ENCODE measurements around the gene SLC30A5. TPM values are rescaled to one million over a fixed set of nuclear protein-coding genes. Genes with fewer than 3 reads are reported as not detected.
"Not testable (repeated sequence)": the region's sequence is repeated elsewhere in the genome, so short reads cannot be mapped to it uniquely, and the experiment has no call there.

The SLC30A5 gene
- total and polyA plus RNA-seq, 2 donors (not counting 1 experiment from before 2014, with no cell fraction given) = 12.5 to 35.8 TPM

DNA sequence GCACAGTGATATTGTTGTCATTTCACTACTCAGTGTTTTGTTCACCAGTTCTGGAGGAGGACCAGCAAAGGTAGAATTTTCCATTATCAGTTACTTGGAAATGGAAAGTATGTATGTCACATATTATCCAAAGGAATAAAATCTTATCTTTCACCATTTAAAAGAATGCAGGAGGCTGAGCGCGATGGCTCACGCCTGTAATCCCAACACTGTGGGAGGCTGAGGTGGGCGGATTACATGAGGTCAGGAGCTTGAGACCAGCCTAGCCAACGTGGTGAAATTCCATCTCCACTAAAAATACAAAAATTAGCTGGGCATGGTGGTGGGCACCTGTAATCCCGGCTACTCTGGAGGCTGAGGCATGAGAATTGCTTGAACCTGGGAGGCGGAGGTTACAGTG lies 14.6 kb downstream of the SLC30A5 start:
- H3K79me2 ChIP-seq (ENCODE audit: control insufficient read depth, insufficient read depth, low read length); H3K9me3 Mint-ChIP-seq (ENCODE audit: insufficient read depth); H2AFZ ChIP-seq (ENCODE audit: insufficient read depth, low read depth, low read length, poor library complexity, severe bottlenecking); H4K20me1 ChIP-seq (ENCODE audit: control insufficient read depth, insufficient read depth, low read length, poor library complexity, severe bottlenecking); H3K27me3 ChIP-seq (replicated peaks in 1 of 4; ENCODE audit: control extremely low read depth in 1 of 4, control insufficient read depth in 3 of 4, insufficient read depth in 4 of 4, low read length in 3 of 4); POLR2A ChIA-PET; H3K4me3 Mint-ChIP-seq; H3K27me3 Mint-ChIP-seq; H3K9ac ChIP-seq (ENCODE audit: low read length); H3K4me3 ChIP-seq (ENCODE audit: control extremely low read depth in 1 of 5, extremely low read depth in 1 of 5, insufficient read depth in 1 of 5, low read depth in 2 of 5, low read length in 4 of 5); DNase-seq; H3K4me2 ChIP-seq (replicated peaks; ENCODE audit: low read depth, low read length, poor library complexity, severe bottlenecking); ATAC-seq (ENCODE audit: low read depth); H3K27ac Mint-ChIP-seq; H3K27ac ChIP-seq (ENCODE audit: low read length in 2 of 2); H3K9me3 ChIP-seq (ENCODE audit: control extremely low read depth in 1 of 3, control insufficient read depth in 2 of 3, insufficient read depth in 1 of 3, low read length in 2 of 3): not testable (repeated sequence)
- H3K4me1 Mint-ChIP-seq = peaks cover 18% of the 10 kb centered on the region
- peaks cover 8 to 16% of the 10 kb centered on the region in 2 donors for H3K4me1 ChIP-seq (ENCODE audit: control insufficient read depth in 2 of 2, insufficient read depth in 2 of 2, low read length in 2 of 2)
- CTCF ChIA-PET = interaction anchor here (3.1 kb wide), 1 partner anchor 15 kb away, joined by 14 read pairs; the partner anchor contains the start of gene SLC30A5
- 80% methylated on average over 1 of the region's 7 CpGs for WGBS (ENCODE audit: insufficient coverage)
- peaks cover 16 to 52% of the 10 kb centered on the region in 2 experiments for H3K36me3 ChIP-seq (replicated peaks in 1 of 2; ENCODE audit: control extremely low read depth in 1 of 2, control insufficient read depth in 1 of 2, extremely low read depth in 1 of 2, insufficient read depth in 2 of 2, low read length in 1 of 2)
- intact Hi-C loops (cut with micrococcal nuclease) = loop anchor here (5.0 kb wide), 1 partner anchor 109 kb away; a partner anchor contains a TSS

DNA sequence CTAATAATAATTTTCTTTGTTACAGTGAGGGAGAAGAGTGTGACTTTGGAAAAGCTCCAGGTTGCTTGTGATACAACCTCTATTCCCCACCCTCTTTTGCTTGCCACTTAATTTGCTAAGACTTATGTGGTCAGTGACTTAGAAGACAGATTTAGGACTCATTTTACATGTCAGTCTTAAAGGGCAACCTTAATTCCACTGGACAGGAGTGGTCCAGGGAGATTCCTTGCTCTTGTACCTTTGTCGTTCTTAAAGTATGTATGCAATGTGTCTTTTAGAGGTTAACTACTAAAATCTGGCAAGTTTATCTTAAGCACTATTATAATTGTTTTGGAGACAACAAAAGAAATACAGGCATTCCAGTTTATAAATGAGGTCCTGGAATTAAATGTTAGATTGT lies 20.0 kb downstream of the SLC30A5 start:
- Histone ChIP-seq H3K9me3 (ENCODE audit: control extremely low read depth in 1 of 3, control insufficient read depth in 2 of 3, insufficient read depth in 1 of 3, low read length in 2 of 3) (no peaks in the 10 kb centered on the region), H3K4me2 (replicated peaks; ENCODE audit: low read depth, low read length, poor library complexity, severe bottlenecking) (no peak overlapping the region), H3K27ac (ENCODE audit: low read length in 2 of 2) (no peak overlapping the region), H3K79me2 (ENCODE audit: control insufficient read depth, insufficient read depth, low read length) (peaks cover 3% of the 10 kb centered on the region), H4K20me1 (ENCODE audit: control insufficient read depth, insufficient read depth, low read length, poor library complexity, severe bottlenecking) (no peaks in the 10 kb centered on the region), H2AFZ (ENCODE audit: insufficient read depth, low read depth, low read length, poor library complexity, severe bottlenecking) (no peak overlapping the region), H3K9ac (ENCODE audit: low read length) (no peak overlapping the region), H3K4me1 (ENCODE audit: control insufficient read depth in 2 of 2, insufficient read depth in 2 of 2, low read length in 2 of 2) (no peaks in the 10 kb centered on the region), H3K27me3 (replicated peaks in 1 of 4; ENCODE audit: control extremely low read depth in 1 of 4, control insufficient read depth in 3 of 4, insufficient read depth in 4 of 4, low read length in 3 of 4) (no peaks in the 10 kb centered on the region), H3K4me3 (ENCODE audit: control extremely low read depth in 1 of 5, extremely low read depth in 1 of 5, insufficient read depth in 1 of 5, low read depth in 2 of 5, low read length in 4 of 5) (no peak overlapping the region), H3K36me3 (replicated peaks in 1 of 2; ENCODE audit: control extremely low read depth in 1 of 2, control insufficient read depth in 1 of 2, extremely low read depth in 1 of 2, insufficient read depth in 2 of 2, low read length in 1 of 2) (peaks cover 18 to 60% of the 10 kb centered on the region in 2 experiments)
- TF ChIP-seq EZH2 (IDR thresholded peaks at IDR 0.05; ENCODE audit: borderline replicate concordance, insufficient read depth, low read depth, low read length, poor library complexity, severe bottlenecking) = no peak
- TF ChIP-seq, protein P1, sequence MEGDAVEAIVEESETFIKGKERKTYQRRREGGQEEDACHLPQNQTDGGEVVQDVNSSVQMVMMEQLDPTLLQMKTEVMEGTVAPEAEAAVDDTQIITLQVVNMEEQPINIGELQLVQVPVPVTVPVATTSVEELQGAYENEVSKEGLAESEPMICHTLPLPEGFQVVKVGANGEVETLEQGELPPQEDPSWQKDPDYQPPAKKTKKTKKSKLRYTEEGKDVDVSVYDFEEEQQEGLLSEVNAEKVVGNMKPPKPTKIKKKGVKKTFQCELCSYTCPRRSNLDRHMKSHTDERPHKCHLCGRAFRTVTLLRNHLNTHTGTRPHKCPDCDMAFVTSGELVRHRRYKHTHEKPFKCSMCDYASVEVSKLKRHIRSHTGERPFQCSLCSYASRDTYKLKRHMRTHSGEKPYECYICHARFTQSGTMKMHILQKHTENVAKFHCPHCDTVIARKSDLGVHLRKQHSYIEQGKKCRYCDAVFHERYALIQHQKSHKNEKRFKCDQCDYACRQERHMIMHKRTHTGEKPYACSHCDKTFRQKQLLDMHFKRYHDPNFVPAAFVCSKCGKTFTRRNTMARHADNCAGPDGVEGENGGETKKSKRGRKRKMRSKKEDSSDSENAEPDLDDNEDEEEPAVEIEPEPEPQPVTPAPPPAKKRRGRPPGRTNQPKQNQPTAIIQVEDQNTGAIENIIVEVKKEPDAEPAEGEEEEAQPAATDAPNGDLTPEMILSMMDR (IDR thresholded peaks at IDR 0.05) = no peak
- ChIA-PET CTCF (interaction anchor here (1.7 kb wide), 1 partner anchor 20 kb away, joined by 3 read pairs; the partner anchor contains the start of gene SLC30A5), POLR2A (no interaction called here)
- H3K27ac Mint-ChIP-seq = no peak overlapping the region
- no peaks in the 10 kb centered on the region for H3K4me1 Mint-ChIP-seq
- no peak for DNase-seq
- no CpG with 5 or more reads among the region's 1 CpG for WGBS (ENCODE audit: insufficient coverage)
- no peaks in the 10 kb centered on the region for H3K27me3 Mint-ChIP-seq
- H3K4me3 Mint-ChIP-seq = no peak overlapping the region
- intact Hi-C loops (cut with micrococcal nuclease) = no loop called here
- ATAC-seq (ENCODE audit: low read depth) = no peak
- no peaks in the 10 kb centered on the region for H3K9me3 Mint-ChIP-seq (ENCODE audit: insufficient read depth)
